Glomerular visceral epithelial cell (primary cell): Measurements from ENCODE around the gene TGDS.
"Not testable (repeated sequence)": the region's sequence is repeated elsewhere in the genome, so short reads cannot be mapped to it uniquely, and the experiment has no call there.

Experiments used
- DNase-seq: peaks from one replicate; pipeline ENCODE4 v3.0.0-alpha.2; 2016; ENCODE audit errors: extremely low spot score

TGDS gene

GRCh38 chr13:94595950-94596574, at the start of gene TGDS:
Gene TGDS, minus strand, starts transcription at chr13:94596152. Its CDS starts 16 bp downstream, at chr13:94596136.
- DNase-seq = peak; percentile 89

- no peak for DNase-seq
Measured at GRCh38 chr13:94641409-94641941, 45.5 kb upstream of the TGDS start.

DNA sequence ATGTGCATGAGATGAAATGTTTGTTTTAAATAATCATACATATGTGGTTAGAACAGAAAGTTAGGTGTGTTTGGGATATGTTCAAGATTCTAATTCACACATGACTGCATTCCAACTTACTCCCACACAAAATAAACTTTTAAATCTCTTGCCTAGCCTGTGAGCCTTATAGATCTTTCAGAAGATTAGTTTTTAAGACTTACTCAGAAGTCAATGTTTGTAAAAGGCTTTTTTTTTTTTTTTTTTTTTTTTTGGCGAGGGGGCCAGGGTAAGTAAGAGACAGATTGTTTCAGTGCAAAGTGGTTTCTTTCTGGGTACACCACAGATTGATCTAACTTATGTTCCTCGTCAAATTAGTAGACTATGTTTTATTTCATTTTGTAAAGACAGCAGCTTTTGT, 44.8 kb upstream of the TGDS start:
- DNase-seq = no peak

DNA sequence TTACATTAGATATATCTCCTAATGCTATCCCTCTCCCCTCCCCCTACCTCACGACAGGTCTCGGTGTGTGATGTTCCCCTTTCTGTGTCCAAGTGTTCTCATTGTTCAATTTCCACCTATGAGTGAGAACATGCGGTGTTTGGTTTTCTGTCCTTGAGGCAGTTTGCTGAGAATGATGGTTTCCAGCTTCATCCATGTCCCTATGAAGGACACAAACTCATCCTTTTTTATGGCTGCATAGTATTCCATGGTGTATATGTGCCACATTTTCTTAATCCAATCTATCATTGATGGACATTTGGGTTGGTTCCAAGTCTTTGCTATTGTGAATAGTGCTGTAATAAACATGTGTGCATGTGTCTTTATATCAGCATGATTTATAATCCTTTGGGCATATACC, 41.7 kb upstream of the TGDS start:
- DNase-seq = not testable (repeated sequence)

DNA sequence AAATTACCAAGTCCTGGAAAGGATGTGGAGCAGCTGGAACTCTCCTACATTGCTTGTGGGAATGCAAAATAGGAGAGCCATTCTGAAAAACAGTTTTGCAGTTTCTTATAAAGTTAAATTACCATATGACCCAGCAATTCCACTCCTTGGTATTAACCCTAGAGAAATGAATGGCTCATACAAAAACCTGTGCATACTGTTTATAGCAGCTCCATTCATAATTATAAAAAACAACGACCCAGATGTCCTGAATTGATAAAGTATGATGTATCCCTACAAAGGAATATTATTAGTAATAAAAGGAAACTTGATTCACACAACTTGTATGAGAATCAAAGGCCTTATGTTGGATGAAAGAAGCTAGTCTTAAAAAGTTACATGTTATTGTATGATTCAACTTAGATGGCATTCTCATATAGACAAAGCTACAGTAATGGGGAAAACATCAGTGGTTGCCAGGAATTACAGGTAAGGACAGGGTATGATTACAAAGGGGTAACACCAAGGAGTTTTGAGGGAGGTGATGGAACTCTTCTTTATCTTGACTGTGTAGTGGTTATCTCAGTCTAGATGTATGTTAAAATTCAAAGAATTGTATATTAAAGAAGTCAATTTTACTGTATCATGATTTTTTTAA, 41.1 kb upstream of the TGDS start:
- no peak for DNase-seq

DNA sequence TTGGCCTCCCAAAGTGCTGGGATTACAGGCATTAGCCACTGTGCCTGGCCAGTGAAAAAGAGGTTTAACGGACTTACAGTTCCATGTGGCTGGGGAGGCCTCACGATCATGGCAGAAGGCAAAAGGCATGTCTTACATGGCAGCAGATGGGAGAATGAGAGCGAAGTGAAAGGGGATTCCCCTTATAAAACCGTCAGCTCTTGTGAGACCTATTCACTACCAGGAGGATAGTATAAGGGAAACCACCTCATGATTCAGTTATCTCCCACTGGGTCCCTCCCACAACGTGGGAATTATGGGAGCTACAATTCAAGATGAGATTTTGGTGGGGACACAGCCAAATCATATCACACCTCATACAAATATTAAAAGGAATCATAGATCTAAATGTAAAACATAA, 40.1 kb upstream of the TGDS start:
- DNase-seq = not testable (repeated sequence)

DNA sequence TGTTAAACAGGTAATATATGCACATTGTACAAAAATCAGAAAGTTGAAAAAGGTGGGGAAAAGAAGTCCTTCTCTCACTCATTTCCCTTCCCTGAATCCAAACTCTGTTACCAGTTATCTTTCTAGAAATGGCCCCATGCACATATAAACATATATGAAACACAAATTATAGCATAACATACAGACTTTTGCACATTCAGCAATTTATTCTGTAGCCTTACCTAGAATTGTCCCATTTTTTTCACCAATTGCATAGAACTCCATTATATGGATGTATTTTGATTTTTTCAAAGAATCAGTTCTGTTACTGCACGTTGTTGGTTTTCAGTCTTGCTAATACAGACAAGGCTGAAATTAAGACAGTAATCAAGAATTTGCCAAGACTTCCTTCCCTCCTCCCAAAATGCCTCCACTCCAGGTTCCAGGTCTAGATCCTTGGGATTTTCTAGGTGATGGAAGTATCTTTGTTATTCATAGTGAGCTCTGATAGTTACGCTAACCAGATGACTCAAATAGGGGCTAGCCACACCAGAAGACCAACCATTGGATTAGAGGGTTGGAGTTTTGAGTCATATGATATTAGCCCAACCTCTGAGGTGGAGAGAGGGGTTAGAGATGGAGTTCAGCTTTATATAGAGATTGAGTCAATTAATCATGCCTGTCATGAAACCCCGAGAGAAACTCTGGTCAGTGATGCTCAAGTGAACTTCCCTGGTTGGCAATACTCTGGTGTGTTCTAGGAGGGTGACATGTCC, 36.5 kb upstream of the TGDS start:
- no peak for DNase-seq

GRCh38 chr13:94630858-94631257, 34.9 kb upstream of the TGDS start:
- DNase-seq = no peak

DNA sequence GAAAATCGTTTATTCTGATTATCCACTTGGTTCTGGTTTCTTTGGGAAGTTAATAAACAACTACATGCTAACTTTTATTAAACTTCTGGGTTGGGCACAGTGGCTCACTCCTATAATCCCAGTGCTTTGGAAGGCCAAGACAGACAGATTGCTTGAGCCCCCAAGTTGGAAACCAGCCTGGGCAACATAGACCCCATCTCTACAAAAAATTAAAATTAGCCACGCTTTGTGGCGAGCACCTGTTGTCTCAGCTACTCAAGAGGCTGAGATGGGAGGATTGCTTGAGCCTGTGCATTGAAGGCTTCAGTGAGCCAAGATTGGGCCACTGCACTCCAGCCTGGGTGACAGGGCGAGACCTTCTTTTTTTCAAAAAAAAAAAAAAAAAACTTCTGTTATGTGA, 27.4 kb upstream of the TGDS start:
- no peak for DNase-seq

- DNase-seq = no peak
Measured at GRCh38 chr13:94622344-94622743, 26.4 kb upstream of the TGDS start.

GRCh38 chr13:94620286-94620896, 24.4 kb upstream of the TGDS start:
- peak; percentile 38 for DNase-seq

- peak; percentile 24 for DNase-seq
Measured at GRCh38 chr13:94617389-94618000, 21.5 kb upstream of the TGDS start.

GRCh38 chr13:94613051-94613450, 17.1 kb upstream of the TGDS start:
- DNase-seq = no peak

DNA sequence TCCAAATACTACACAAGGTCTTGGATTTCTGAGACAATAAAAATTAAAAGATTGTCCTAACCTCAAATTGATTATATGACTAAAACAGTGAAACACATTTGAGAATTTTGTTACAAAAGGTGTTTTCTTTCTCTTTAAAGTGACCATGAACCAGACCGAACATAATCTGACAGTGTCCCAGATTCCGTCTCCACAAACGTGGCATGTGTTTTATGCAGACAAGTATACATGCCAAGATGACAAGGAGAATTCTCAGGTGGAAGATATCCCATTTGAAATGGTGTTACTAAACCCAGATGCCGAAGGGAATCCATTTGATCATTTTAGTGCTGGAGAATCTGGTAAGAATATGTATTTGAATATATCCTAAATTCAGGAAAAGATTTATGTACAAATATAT, 16.1 kb upstream of the TGDS start:
- no peak for DNase-seq

GRCh38 chr13:94610475-94610874, 14.5 kb upstream of the TGDS start:
- no peak for DNase-seq

GRCh38 chr13:94609196-94609595, 13.2 kb upstream of the TGDS start:
- DNase-seq = no peak

DNA sequence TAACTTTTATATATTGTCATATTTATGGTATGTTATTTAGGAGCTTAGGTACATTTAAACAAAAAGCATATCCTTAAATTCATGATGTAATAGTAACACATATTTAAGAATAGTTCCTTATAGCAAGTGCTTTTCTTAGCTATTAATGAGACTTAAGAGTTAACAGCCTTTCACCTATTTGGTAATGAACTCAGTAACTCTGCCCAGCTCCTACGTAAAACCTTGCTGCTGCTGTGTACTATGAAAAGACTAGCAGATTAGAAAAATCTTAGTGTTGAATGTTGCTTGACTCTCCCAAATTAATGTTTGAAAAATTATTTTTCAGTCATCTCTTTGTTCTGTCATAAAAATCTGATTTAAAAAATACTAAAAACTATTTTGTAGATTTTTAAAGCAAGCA, 12.6 kb upstream of the TGDS start:
- DNase-seq = no peak

DNA sequence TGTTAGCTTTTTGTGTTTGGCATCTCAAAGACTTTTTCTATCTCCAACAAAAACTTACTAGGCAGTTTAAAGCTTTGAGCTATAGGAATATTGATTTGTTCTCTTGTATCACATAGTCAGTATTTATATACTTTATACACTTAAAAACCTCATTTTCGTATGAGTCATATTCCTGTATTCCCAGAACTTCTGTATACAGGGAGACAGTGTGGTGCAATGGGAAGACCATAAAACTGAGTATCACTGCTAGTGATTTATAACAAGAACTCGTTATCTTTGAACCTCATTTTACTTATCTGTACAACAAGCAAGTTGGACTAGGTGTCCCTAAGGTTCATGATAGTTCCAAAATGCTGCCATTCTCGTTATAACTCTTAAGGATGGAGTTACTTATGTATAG, 12.0 kb upstream of the TGDS start:
- no peak for DNase-seq

GRCh38 chr13:94607056-94607455, 11.1 kb upstream of the TGDS start:
- no peak for DNase-seq

DNA sequence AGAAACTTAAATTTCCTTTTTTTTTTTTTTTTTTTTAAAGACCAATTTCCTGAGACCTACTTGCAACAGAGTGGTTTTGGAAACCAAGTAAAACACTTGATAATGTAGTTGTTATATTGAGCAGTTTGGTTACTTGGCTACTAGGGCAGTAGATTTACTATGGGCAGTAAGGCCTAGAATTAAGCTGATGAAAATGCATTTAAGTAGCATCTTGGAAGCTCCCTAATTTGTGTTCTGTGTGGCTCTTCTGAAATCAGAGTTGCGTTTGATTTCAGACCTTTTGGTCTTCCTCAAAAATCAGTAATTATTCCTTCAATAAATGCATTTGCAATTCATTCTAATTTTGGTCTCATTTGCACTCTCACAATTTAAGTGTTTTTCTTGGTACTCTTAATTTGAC, 6.5 kb upstream of the TGDS start:
- no peak for DNase-seq

- peak; percentile 99 for DNase-seq
Measured at GRCh38 chr13:94601446-94602431, 5.8 kb upstream of the TGDS start, which contains the start of gene GPR180. Gene GPR180, plus strand, starts transcription at chr13:94601857. Its CDS starts 71 bp downstream, at chr13:94601928.
